Erythroblast (primary cell): ENCODE measurements around the gene ARID3B.

ENCODE experiments used
- GATA1 ChIP-seq: IDR thresholded peaks from 2 replicates; pipeline ENCODE4 v1.6.1; 2011; ENCODE audit warnings: low read depth, mild to moderate bottlenecking, control low read depth, low read length, moderate library complexity
- POLR2A ChIP-seq: IDR thresholded peaks from 2 replicates; pipeline ENCODE4 v1.6.1; 2011; ENCODE audit warnings: mild to moderate bottlenecking, low read length

GRCh38 chr15:74520407-74520806, 20.6 kb upstream of the ARID3B start:
- TF ChIP-seq POLR2A (no peak), GATA1 (no peak)
